Upper lobe of left lung (tissue), 6 donors: ENCODE data around the gene LBP. TPM values are rescaled to one million over a fixed set of nuclear protein-coding genes. Genes with fewer than 3 reads are reported as not detected.

Experiments used
- ATAC-seq, 2 donors: fragments of 200-7000 bp; cut with Tn5 transposase; one replicate each; pipeline ENCODE4 v1.9.1; 2022; ENCODE audit warnings: mild to moderate bottlenecking in 2 of 2, moderate library complexity in 2 of 2; ENCODE audit not compliant: low FRiP score in 2 of 2
- DNase-seq, 2 donors: peaks; one replicate each; pipeline ENCODE4 v3.0.0-alpha.2; 2019 to 2020
- H3K27ac ChIP-seq, 4 donors: fragments of 200-600 bp; sonication (generic); one replicate each; pipeline ENCODE4 v1.5.1; 2016 to 2019
- H3K27me3 ChIP-seq, 4 donors: fragments of 200-600 bp; sonication (generic); one replicate each; pipeline ENCODE4 v1.5.1; 2017 to 2019
- H3K36me3 ChIP-seq, 4 donors: fragments of 200-600 bp; sonication (generic); one replicate each; pipeline ENCODE4 v1.5.1; 2016 to 2019
- H3K4me1 ChIP-seq, 4 donors: fragments of 200-600 bp; sonication (generic); one replicate each; pipeline ENCODE4 v1.5.1; 2018 to 2019
- H3K4me3 ChIP-seq, 4 donors: fragments of 200-600 bp; sonication (generic); one replicate each; pipeline ENCODE4 v1.5.1; 2017 to 2019; ENCODE audit warnings: mild to moderate bottlenecking in 2 of 4, moderate library complexity in 1 of 4
- H3K9me3 ChIP-seq, 4 donors: fragments of 200-600 bp; sonication (generic); one replicate each; pipeline ENCODE4 v1.5.1; 2018 to 2019
- EP300 ChIP-seq, 4 donors: sonication (generic); formaldehyde crosslinking; IDR thresholded peaks; one replicate each; pipeline ENCODE4 v1.5.1; 2017; ENCODE audit warnings: antibody characterized with exemption in 4 of 4, control low read depth in 2 of 4
- POLR2A ChIP-seq, 4 donors: fragments of 450-650 bp; IDR thresholded peaks; one replicate each; pipeline ENCODE4 v1.5.1; 2016 to 2017; ENCODE audit warnings: antibody characterized with exemption in 4 of 4, mild to moderate bottlenecking in 2 of 4
- POLR2AphosphoS5 ChIP-seq, 2 donors: sonication (generic); formaldehyde crosslinking; IDR thresholded peaks; one replicate each; pipeline ENCODE4 v1.5.1; 2017; ENCODE audit warnings: antibody characterized with exemption in 2 of 2
- WGBS, 2 donors: methylation state at CpG; one replicate each; pipeline ENCODE4 v1.1.5; 2017 to 2018; 5-methylcytosine and 5-hydroxymethylcytosine counted together
- total RNA-seq, 6 donors: library from RNA; depleted of rRNA in 4 of 6; stranded (reverse); fragments of >200 nt in 4 of 6; gene quantifications; one replicate each; pipeline versions ENCODE4 v1.1.0 to v1.2.1, GENCODE V29; 2016 to 2021
- TF ChIP-seq, protein P1 (sequence below), 6 experiments: fragments of 450-650 bp in 4 of 6; fragments of 200-600 bp in 2 of 6; sonication (generic) in 2 of 6; IDR thresholded peaks; one replicate each; pipeline ENCODE4 v1.5.1; 2016 to 2019; ENCODE audit warnings: antibody characterized with exemption in 6 of 6
- donor health status: DM: no; HTN: no; CAD: no; lungs with moderate emphysema.
- donor health status: DM: no; HTN: yes; CAD: no; lungs with severe emphysema.

LBP gene
- total RNA-seq, 6 donors from 2014 or later, result 0.14 to 0.44 (median 0.30) TPM; not detected in 3

DNA sequence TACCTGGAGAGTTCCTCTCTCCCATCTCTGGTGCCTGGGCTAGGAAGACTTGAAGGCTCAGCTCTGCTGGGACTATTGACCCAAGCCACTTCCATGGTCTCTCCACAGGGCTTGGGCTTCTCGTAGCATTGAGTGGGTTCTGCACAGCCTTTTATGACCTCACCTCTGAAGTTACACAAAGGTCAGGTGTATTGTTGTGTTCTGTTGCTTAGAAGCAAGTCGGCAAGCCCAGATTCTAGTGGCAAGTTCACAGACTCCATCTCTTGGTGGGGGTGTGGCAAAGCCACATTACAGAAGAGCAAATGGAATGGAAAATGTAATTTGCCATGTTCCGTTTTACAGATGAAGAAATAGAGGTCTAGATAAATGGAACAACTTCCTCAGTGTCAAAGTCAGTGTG, 28.9 kb upstream of the LBP start:
- H3K4me1 ChIP-seq, result no peaks in the 10 kb centered on the region
- WGBS, 2 donors, result 64 to 70% methylated on average over 3 of the region's 3 CpGs
- TF ChIP-seq POLR2A (IDR thresholded peaks at IDR 0.05), result no peak
- TF ChIP-seq POLR2AphosphoS5 (IDR thresholded peaks at IDR 0.05), result no peak
- TF ChIP-seq, protein P1, sequence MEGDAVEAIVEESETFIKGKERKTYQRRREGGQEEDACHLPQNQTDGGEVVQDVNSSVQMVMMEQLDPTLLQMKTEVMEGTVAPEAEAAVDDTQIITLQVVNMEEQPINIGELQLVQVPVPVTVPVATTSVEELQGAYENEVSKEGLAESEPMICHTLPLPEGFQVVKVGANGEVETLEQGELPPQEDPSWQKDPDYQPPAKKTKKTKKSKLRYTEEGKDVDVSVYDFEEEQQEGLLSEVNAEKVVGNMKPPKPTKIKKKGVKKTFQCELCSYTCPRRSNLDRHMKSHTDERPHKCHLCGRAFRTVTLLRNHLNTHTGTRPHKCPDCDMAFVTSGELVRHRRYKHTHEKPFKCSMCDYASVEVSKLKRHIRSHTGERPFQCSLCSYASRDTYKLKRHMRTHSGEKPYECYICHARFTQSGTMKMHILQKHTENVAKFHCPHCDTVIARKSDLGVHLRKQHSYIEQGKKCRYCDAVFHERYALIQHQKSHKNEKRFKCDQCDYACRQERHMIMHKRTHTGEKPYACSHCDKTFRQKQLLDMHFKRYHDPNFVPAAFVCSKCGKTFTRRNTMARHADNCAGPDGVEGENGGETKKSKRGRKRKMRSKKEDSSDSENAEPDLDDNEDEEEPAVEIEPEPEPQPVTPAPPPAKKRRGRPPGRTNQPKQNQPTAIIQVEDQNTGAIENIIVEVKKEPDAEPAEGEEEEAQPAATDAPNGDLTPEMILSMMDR (IDR thresholded peaks at IDR 0.05), result no peak
- TF ChIP-seq EP300 (IDR thresholded peaks at IDR 0.05), result no peak

DNA sequence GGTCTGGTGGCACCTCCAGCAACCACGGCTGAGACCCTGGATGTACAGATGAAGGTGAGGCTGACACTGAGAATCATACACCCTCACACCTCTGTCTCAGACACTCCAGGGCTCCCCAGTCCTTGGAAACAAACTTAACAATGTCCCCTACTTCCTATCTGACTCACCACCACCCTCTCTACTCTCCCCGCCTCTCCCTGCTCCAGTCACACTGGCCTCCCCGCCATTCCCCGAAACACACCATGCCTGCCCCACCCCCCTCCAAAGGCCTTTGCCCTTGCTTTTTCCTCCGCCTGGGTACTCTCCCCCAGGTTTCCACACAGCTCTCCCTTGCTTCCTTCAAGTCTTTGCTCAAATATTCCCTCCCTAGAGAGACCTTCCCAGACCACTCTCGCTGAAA, 26.1 kb upstream of the LBP start:
- Histone ChIP-seq H3K9me3 (no peaks in the 10 kb centered on the region), H3K4me3 (no peak overlapping the region), H3K4me1 (no peaks in the 10 kb centered on the region), H3K27ac (no peak overlapping the region), H3K27me3 (no peaks in the 10 kb centered on the region), H3K36me3 (no peaks in the 10 kb centered on the region)
- DNase-seq (no peak), ATAC-seq (no peak)
- 46 to 53% methylated on average over 6 of the region's 6 CpGs for WGBS, 2 donors
- no peak for TF ChIP-seq POLR2AphosphoS5 (IDR thresholded peaks at IDR 0.05)
- TF ChIP-seq, protein P1 (IDR thresholded peaks at IDR 0.05), result no peak
- no peak for TF ChIP-seq EP300 (IDR thresholded peaks at IDR 0.05)
- TF ChIP-seq POLR2A (IDR thresholded peaks at IDR 0.05), result no peak

More for the DNA sequence above, 28.9 kb upstream of the LBP start:
- ATAC-seq (no peak), DNase-seq (no peak)
- Histone ChIP-seq H3K4me3 (no peak overlapping the region), H3K36me3 (no peaks in the 10 kb centered on the region), H3K9me3 (no peaks in the 10 kb centered on the region), H3K27me3 (no peaks in the 10 kb centered on the region), H3K27ac (no peak overlapping the region)

DNA sequence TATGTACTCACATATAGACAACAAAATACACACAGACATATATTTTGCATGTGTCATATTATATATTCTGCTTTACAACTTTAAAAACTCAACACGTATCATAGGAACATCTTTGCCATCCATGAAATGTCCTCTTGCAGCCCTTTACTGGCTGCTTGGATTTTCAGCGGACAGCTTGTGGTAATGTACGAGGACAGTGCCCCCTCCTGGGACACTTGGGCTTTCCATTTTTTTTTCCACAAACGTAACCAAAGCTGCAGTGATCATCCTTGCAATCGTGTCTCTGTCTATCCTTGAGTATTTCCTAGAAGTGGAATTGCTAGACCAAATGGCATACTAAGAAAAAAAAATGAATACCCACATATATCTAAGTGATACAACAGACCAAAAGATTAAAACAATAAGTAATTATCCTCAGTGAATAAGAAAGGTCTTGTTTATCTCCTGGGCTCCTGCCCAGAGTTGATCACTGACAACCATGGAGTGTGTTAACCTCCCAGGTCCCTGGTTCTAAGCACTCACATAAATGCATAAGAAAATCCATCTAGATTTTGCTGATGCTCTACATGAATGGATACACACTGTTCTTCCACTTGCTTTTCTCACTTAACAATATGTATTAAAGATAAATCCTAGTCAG, 24.2 kb upstream of the LBP start:
- H3K36me3 ChIP-seq, result no peaks in the 10 kb centered on the region
- WGBS, 2 donors, result 3 to 4% methylated on average over 5 of the region's 5 CpGs
- no peaks in the 10 kb centered on the region for H3K27me3 ChIP-seq
- no peaks in the 10 kb centered on the region for H3K4me1 ChIP-seq
- DNase-seq (peak in 1 of 2 donors; percentile 26), ATAC-seq (peak in 1 of 2 donors; percentile 73)
- no peak for TF ChIP-seq POLR2AphosphoS5 (IDR thresholded peaks at IDR 0.05)
- TF ChIP-seq, protein P1 (IDR thresholded peaks at IDR 0.05), result peak; percentile 28 to 47 (median 36)
- TF ChIP-seq EP300 (IDR thresholded peaks at IDR 0.05), result no peak
- no peak overlapping the region for H3K27ac ChIP-seq
- H3K4me3 ChIP-seq, result no peak overlapping the region
- no peaks in the 10 kb centered on the region for H3K9me3 ChIP-seq

DNA sequence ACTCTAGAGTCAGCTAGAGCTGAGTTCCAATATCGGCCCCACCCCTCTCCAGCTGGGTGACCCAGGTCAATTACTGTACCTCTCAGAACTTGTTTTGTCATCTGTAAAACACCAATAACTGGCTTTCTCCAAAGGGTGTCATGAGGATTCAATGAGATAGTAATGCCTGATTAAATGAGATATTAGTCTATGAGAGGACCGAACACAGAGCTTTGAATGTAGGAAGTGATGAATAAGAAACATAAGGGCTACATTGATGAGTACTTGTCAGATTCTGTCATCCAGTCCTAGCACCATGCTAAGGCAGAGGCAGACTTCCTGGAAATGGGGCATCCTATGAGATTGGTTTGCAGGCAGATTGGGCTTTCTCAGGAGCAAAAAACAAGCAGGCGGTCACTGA, 22.1 kb upstream of the LBP start:
- DNase-seq, result no peak
- no peak for ATAC-seq
- TF ChIP-seq POLR2AphosphoS5 (IDR thresholded peaks at IDR 0.05) (no peak), EP300 (IDR thresholded peaks at IDR 0.05) (no peak), POLR2A (IDR thresholded peaks at IDR 0.05) (no peak)
- TF ChIP-seq, protein P1 (IDR thresholded peaks at IDR 0.05), result no peak
- Histone ChIP-seq H3K4me1 (no peaks in the 10 kb centered on the region), H3K36me3 (no peaks in the 10 kb centered on the region), H3K4me3 (no peak overlapping the region), H3K27me3 (no peaks in the 10 kb centered on the region), H3K9me3 (no peaks in the 10 kb centered on the region), H3K27ac (no peak overlapping the region)
- 84 to 85% methylated on average over 3 of the region's 3 CpGs for WGBS, 2 donors

DNA sequence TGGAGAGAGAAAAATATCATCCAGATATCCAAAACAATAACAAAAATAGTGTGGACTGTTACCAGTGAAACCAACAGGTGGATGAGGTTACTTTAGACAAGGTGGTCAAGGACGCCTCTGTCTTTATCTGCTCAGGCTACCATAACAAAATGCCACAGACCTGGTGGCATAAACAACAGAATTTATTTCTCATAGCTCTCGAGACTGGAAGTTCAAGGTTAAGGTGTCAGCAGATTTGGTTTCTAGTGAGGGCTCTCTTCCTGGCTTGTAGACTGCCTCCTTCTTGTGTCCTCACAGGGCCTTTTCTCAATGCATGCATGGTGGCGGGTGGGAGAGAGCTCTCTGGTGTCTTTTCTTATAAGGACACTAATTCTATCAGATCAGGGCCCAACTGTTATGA, 21.1 kb upstream of the LBP start:
- ATAC-seq (no peak), DNase-seq (no peak)
- Histone ChIP-seq H3K27me3 (no peaks in the 10 kb centered on the region), H3K4me1 (no peaks in the 10 kb centered on the region), H3K27ac (no peak overlapping the region), H3K9me3 (no peaks in the 10 kb centered on the region), H3K4me3 (no peak overlapping the region), H3K36me3 (no peaks in the 10 kb centered on the region)
- TF ChIP-seq, protein P1 (IDR thresholded peaks at IDR 0.05), result no peak
- TF ChIP-seq POLR2A (IDR thresholded peaks at IDR 0.05), result no peak
- 69 to 79% methylated on average over 3 of the region's 3 CpGs for WGBS, 2 donors
